H9 (cell line): Measurements from ENCODE around the gene CCNT1. TPM values are rescaled to one million over a fixed set of nuclear protein-coding genes. Genes with fewer than 3 reads are reported as not detected.

Experiments
- DNase-seq: peaks from one replicate; pipeline ENCODE4 v3.0.0-alpha.2; 2017
- H2AFZ ChIP-seq: one replicate; pipeline ENCODE4 v1.6.1; 2013; ENCODE audit warnings: mild to moderate bottlenecking, low read length, control low read depth, moderate library complexity
- H2AK5ac ChIP-seq: 2 replicates; pipeline ENCODE4 v1.6.1; 2013; ENCODE audit warnings: low read length, control low read depth, mixed read lengths; ENCODE audit not compliant: insufficient read length
- H2BK120ac ChIP-seq: one replicate; pipeline ENCODE4 v1.6.1; 2013; ENCODE audit warnings: low read depth, mild to moderate bottlenecking, low read length, control low read depth, inconsistent platforms; ENCODE audit not compliant: poor library complexity, severe bottlenecking
- H2BK12ac ChIP-seq: 2 replicates; pipeline ENCODE4 v1.6.1; 2013; ENCODE audit warnings: low read length, control low read depth, mixed read lengths, low read depth; ENCODE audit not compliant: insufficient read length
- H2BK15ac ChIP-seq: 2 replicates; pipeline ENCODE4 v1.6.1; 2013; ENCODE audit warnings: low read depth, low read length, control low read depth
- H2BK20ac ChIP-seq: one replicate; pipeline ENCODE4 v1.6.1; 2013; ENCODE audit warnings: low read depth, mild to moderate bottlenecking, low read length, control low read depth, inconsistent platforms; ENCODE audit not compliant: poor library complexity, severe bottlenecking
- H2BK5ac ChIP-seq: 2 replicates; pipeline ENCODE4 v1.6.1; 2013; ENCODE audit warnings: low read length, control low read depth, mixed read lengths; ENCODE audit not compliant: insufficient read length
- H3K14ac ChIP-seq: 2 replicates; pipeline ENCODE4 v1.6.1; 2013; ENCODE audit warnings: low read length, control low read depth; ENCODE audit not compliant: insufficient read depth
- H3K18ac ChIP-seq: 2 replicates; pipeline ENCODE4 v1.6.1; 2013; ENCODE audit warnings: low read depth, mild to moderate bottlenecking, mixed read lengths, low read length, control low read depth; ENCODE audit not compliant: insufficient read length
- H3K23ac ChIP-seq: 2 replicates; pipeline ENCODE4 v1.6.1; 2013; ENCODE audit warnings: low read length, control low read depth, mixed read lengths, low read depth; ENCODE audit not compliant: insufficient read length
- H3K23me2 ChIP-seq: 2 replicates; pipeline ENCODE4 v1.6.1; 2013; ENCODE audit warnings: low read depth, mild to moderate bottlenecking, mixed read lengths, low read length, control low read depth; ENCODE audit not compliant: insufficient read length, poor library complexity, severe bottlenecking
- H3K27ac ChIP-seq: 2 replicates; pipeline ENCODE4 v1.5.1; 2013; ENCODE audit warnings: low read length, control low read depth, mixed read lengths, low read depth; ENCODE audit not compliant: insufficient read length
- H3K27me3 ChIP-seq: 2 replicates; pipeline ENCODE4 v1.6.1; 2013; ENCODE audit warnings: low read length, control low read depth, inconsistent platforms; ENCODE audit not compliant: insufficient read depth
- H3K4ac ChIP-seq: 2 replicates; pipeline ENCODE4 v1.6.1; 2013; ENCODE audit warnings: low read depth, mild to moderate bottlenecking, control low read depth, inconsistent platforms, low read length, moderate library complexity
- H3K4me1 ChIP-seq: 2 replicates; pipeline ENCODE4 v1.6.1; 2013; ENCODE audit warnings: low read length, control low read depth, inconsistent platforms; ENCODE audit not compliant: insufficient read depth
- H3K4me2 ChIP-seq: 2 replicates; pipeline ENCODE4 v1.6.1; 2013; ENCODE audit warnings: low read length, control low read depth, mixed read lengths; ENCODE audit not compliant: insufficient read length, insufficient read depth
- H3K56ac ChIP-seq: 2 replicates; pipeline ENCODE4 v1.6.1; 2013; ENCODE audit warnings: low read depth, mild to moderate bottlenecking, mixed read lengths, low read length, control low read depth; ENCODE audit not compliant: insufficient read length
- H3K79me1 ChIP-seq: 2 replicates; pipeline ENCODE4 v1.6.1; 2013; ENCODE audit warnings: low read depth, mild to moderate bottlenecking, moderate library complexity, low read length, control low read depth, inconsistent platforms; ENCODE audit not compliant: insufficient read depth, poor library complexity, severe bottlenecking
- H3K79me2 ChIP-seq: 2 replicates; pipeline ENCODE4 v1.6.1; 2013; ENCODE audit warnings: low read length, control low read depth, inconsistent platforms; ENCODE audit not compliant: insufficient read depth
- H3K9ac ChIP-seq: 2 replicates; pipeline ENCODE4 v1.6.1; 2013; ENCODE audit warnings: low read length, control low read depth, mixed read lengths; ENCODE audit not compliant: insufficient read length; ENCODE audit errors: extremely low read depth
- H3K9me3 ChIP-seq: one replicate; pipeline ENCODE4 v1.6.1; 2013; ENCODE audit warnings: low read depth, low read length, inconsistent platforms; ENCODE audit not compliant: control insufficient read depth
- H3T11ph ChIP-seq: one replicate; pipeline ENCODE4 v1.6.1; 2013; ENCODE audit warnings: mild to moderate bottlenecking, low read length, control low read depth, inconsistent platforms
- H4K20me1 ChIP-seq: one replicate; pipeline ENCODE4 v1.6.1; 2013; ENCODE audit not compliant: control insufficient read depth, insufficient read length, insufficient read depth
- H4K5ac ChIP-seq: 2 replicates; pipeline ENCODE4 v1.6.1; 2013; ENCODE audit warnings: low read depth, mild to moderate bottlenecking, mixed read lengths, low read length, control low read depth; ENCODE audit not compliant: insufficient read length
- H4K8ac ChIP-seq: replicated peaks from 2 replicates; pipeline ENCODE4 v1.6.1; 2013; ENCODE audit warnings: low read length, control low read depth, mixed read lengths, low read depth; ENCODE audit not compliant: insufficient read length
- H4K91ac ChIP-seq: 2 replicates; pipeline ENCODE4 v1.6.1; 2013; ENCODE audit warnings: low read depth, mild to moderate bottlenecking, moderate library complexity, mixed read lengths, low read length, control low read depth; ENCODE audit not compliant: insufficient read length
- H3K27ac Mint-ChIP-seq, 3 experiments: 2 replicates in 2 of 3; 3 replicates in 1 of 3; pipeline ENCODE4 v1.8.0; 2020 to 2021; ENCODE audit warnings: mixed read lengths in 3 of 3, mild to moderate bottlenecking in 1 of 3, moderate library complexity in 1 of 3
- H3K27me3 Mint-ChIP-seq: 2 replicates; pipeline ENCODE4 v1.8.0; 2021; ENCODE audit warnings: low read depth, mild to moderate bottlenecking, moderate library complexity, mixed read lengths
- H3K36me3 Mint-ChIP-seq, 3 experiments: 2 replicates in 2 of 3; 3 replicates in 1 of 3; pipeline ENCODE4 v1.8.0; 2020 to 2021; ENCODE audit warnings: low read depth in 3 of 3, mixed read lengths in 3 of 3; ENCODE audit not compliant: insufficient read depth in 1 of 3
- H3K4me1 Mint-ChIP-seq, 2 experiments: 2 replicates each; pipeline ENCODE4 v1.8.0; 2020; ENCODE audit warnings: mixed read lengths in 2 of 2
- H3K4me3 Mint-ChIP-seq, 2 experiments: 2 replicates in 1 of 2; 3 replicates in 1 of 2; pipeline ENCODE4 v1.8.0; 2020 to 2021; ENCODE audit warnings: mild to moderate bottlenecking in 2 of 2, mixed read lengths in 2 of 2, moderate library complexity in 1 of 2
- H3K9me3 Mint-ChIP-seq, 2 experiments: 2 replicates in 1 of 2; 3 replicates in 1 of 2; pipeline ENCODE4 v1.8.0; 2020; ENCODE audit warnings: mild to moderate bottlenecking in 2 of 2, mixed read lengths in 2 of 2, moderate library complexity in 1 of 2
- CTCF ChIP-seq: fragments of 200-600 bp; sonication (generic); conservative IDR thresholded peaks from 3 replicates; pipeline ENCODE4 v1.8.0; 2021; ENCODE audit warnings: antibody characterized with exemption, mild to moderate bottlenecking
- WGBS: extraction: QIAGEN DNeasy Blood & Tissue Kit; methylation state at CpG from one replicate; pipeline ENCODE4 v1.1.7; 2013; ENCODE audit warnings: missing lambda C conversion rate, low lambda C conversion rate, mixed read lengths; ENCODE audit not compliant: insufficient read length; ENCODE audit errors: extremely low coverage; 5-methylcytosine and 5-hydroxymethylcytosine counted together
- total RNA-seq: library from RNA; stranded (reverse); gene quantifications from 2 replicates; pipeline ENCODE4 v1.2.1, GENCODE V29; 2021

CCNT1 gene
- total RNA-seq, 1 experiment from 2014 or later = 53.1 TPM

DNA sequence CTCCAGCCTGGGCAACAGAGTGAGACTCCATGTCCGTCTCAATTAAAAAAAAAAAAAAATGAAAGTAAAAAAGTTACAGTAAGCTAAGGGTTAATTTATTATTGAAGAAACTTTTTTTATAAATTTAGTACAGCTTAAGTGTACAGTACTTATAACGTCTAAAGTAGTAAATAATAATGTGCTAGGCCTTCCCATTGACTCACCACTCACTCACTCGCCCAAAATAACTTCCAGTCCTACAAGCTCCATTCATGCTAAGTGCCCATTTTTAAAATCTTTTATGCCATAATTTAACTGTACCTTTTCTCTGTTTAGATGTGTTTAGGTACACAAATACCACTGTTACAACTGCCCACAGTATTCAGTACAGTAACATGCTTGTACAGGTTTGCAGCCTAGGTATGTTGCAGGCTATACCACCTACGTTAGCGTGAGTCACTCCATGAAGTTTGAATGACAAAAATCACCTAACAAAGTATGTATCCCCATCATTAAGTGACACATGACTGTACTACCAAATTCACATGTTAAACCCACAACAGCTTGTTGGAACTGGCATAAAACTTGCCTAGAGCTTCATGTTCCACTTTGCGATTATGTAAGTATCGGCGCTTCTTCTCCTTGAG is 45.2 kb downstream of the CCNT1 start:
- Histone ChIP-seq H4K5ac (no peak overlapping the region), H3K14ac (no peak overlapping the region), H4K20me1 (no peaks in the 10 kb centered on the region), H3T11ph (no peak overlapping the region), H2AFZ (no peak overlapping the region), H2BK5ac (no peak overlapping the region), H2BK15ac (no peak overlapping the region), H2BK12ac (no peak overlapping the region), H3K9ac (no peak overlapping the region), H3K23ac (no peak overlapping the region), H3K18ac (no peak overlapping the region), H3K56ac (no peak overlapping the region), H3K23me2 (no peaks in the 10 kb centered on the region), H2BK120ac (no peak overlapping the region), H3K79me1 (peaks cover 8% of the 10 kb centered on the region), H3K27me3 (no peaks in the 10 kb centered on the region), H3K4me1 (no peaks in the 10 kb centered on the region), H4K8ac (no peak overlapping the region), H2AK5ac (no peak overlapping the region), H3K4ac (no peak overlapping the region), H3K9me3 (no peaks in the 10 kb centered on the region), H3K4me2 (no peak overlapping the region), H2BK20ac (no peak overlapping the region), H3K79me2 (peaks cover 6% of the 10 kb centered on the region; the same call in 1 of the 2 replicates), H4K91ac (no peak overlapping the region), H3K27ac (no peak overlapping the region)
- H3K27me3 Mint-ChIP-seq = no peaks in the 10 kb centered on the region
- WGBS = no CpG with 5 or more reads among the region's 8 CpGs
- no peak for DNase-seq
- H3K36me3 Mint-ChIP-seq = peaks cover 30 to 78% (median 63%) of the 10 kb centered on the region in 3 experiments
- H3K4me1 Mint-ChIP-seq = no peaks in the 10 kb centered on the region
- H3K27ac Mint-ChIP-seq = no peak overlapping the region
- no peaks in the 10 kb centered on the region for H3K9me3 Mint-ChIP-seq
- no peak overlapping the region for H3K4me3 Mint-ChIP-seq
- TF ChIP-seq CTCF = no peak
